Skeletal muscle tissue (tissue), 4 donors: ENCODE results near the gene JUN. TPM values are rescaled to one million over a fixed set of nuclear protein-coding genes. Genes with fewer than 3 reads are reported as not detected.
A peak's percentile ranks its signal among the peaks of the same experiment; 100 is the strongest.

ENCODE experiments used
- H3K27ac ChIP-seq: one replicate; pipeline ENCODE4 v1.7.0; 2013; ENCODE audit warnings: mild to moderate bottlenecking, low read depth, low read length, inconsistent platforms
- H3K27me3 ChIP-seq, 3 donors: one replicate each; pipeline ENCODE4 v1.7.0; 2013; ENCODE audit warnings: low read length in 3 of 3; ENCODE audit not compliant: control insufficient read depth in 3 of 3, insufficient read depth in 3 of 3
- H3K36me3 ChIP-seq, 3 donors: one replicate each; pipeline ENCODE4 v1.7.0; 2013; ENCODE audit warnings: low read length in 3 of 3; ENCODE audit not compliant: control insufficient read depth in 3 of 3, insufficient read depth in 3 of 3
- H3K4me1 ChIP-seq, 3 donors: one replicate each; pipeline ENCODE4 v1.7.0; 2013; ENCODE audit warnings: low read length in 3 of 3, mild to moderate bottlenecking in 3 of 3; ENCODE audit not compliant: control insufficient read depth in 3 of 3, insufficient read depth in 3 of 3
- H3K4me3 ChIP-seq, 3 donors: one replicate each; pipeline ENCODE4 v1.7.0; 2013; ENCODE audit warnings: low read length in 3 of 3
- H3K9ac ChIP-seq, 3 donors: one replicate each; pipeline ENCODE4 v1.7.0; 2013; ENCODE audit warnings: low read length in 3 of 3, mild to moderate bottlenecking in 3 of 3, moderate library complexity in 2 of 3, low read depth in 1 of 3
- H3K9me3 ChIP-seq, 3 donors: one replicate each; pipeline ENCODE4 v1.7.0; 2013; ENCODE audit warnings: low read length in 3 of 3; ENCODE audit not compliant: control insufficient read depth in 3 of 3
- total RNA-seq: library from RNA; depleted of rRNA; stranded (reverse); fragments of >200 nt; gene quantifications from one replicate; pipeline ENCODE4 v1.2.3, GENCODE V29; 2014
- donor health status: Osteomylitis.

The JUN gene
- total RNA-seq, 1 donor from 2014 or later, result 103 TPM

- H3K27ac ChIP-seq, result no peak overlapping the region
- H3K27me3 ChIP-seq, result no peaks in the 10 kb centered on the region
- H3K4me3 ChIP-seq, result no peak overlapping the region
- no peaks in the 10 kb centered on the region for H3K9me3 ChIP-seq
- peaks cover 0 to 10% (median 7%) of the 10 kb centered on the region in 3 donors for H3K4me1 ChIP-seq
- H3K36me3 ChIP-seq, result peaks cover 9 to 15% (median 13%) of the 10 kb centered on the region in 3 donors
- no peak overlapping the region for H3K9ac ChIP-seq
These were observed 4.6 kb downstream of the JUN start for GRCh38 chr1:58779059-58779754.

- Histone ChIP-seq H3K27ac (no peak overlapping the region), H3K4me3 (no peak overlapping the region), H3K9ac (no peak overlapping the region), H3K36me3 (peaks cover 9 to 15% (median 13%) of the 10 kb centered on the region in 3 donors), H3K27me3 (no peaks in the 10 kb centered on the region), H3K9me3 (no peaks in the 10 kb centered on the region), H3K4me1 (peaks cover 7 to 17% (median 10%) of the 10 kb centered on the region in 3 donors)
These were observed 5.4 kb downstream of the JUN start for GRCh38 chr1:58778385-58779000.

- Histone ChIP-seq H3K4me1 (peaks cover 12 to 15% (median 13%) of the 10 kb centered on the region in 3 donors), H3K36me3 (no peaks in the 10 kb centered on the region), H3K27ac (peak overlapping the region; percentile 76), H3K27me3 (no peaks in the 10 kb centered on the region), H3K4me3 (no peak overlapping the region), H3K9ac (peak overlapping the region in 1 of 3 donors; percentile 46), H3K9me3 (no peaks in the 10 kb centered on the region)
These were observed 9.8 kb downstream of the JUN start for GRCh38 chr1:58774027-58774426.

- Histone ChIP-seq H3K36me3 (no peaks in the 10 kb centered on the region), H3K4me1 (peaks cover 13 to 15% (median 13%) of the 10 kb centered on the region in 3 donors), H3K9me3 (no peaks in the 10 kb centered on the region), H3K27me3 (no peaks in the 10 kb centered on the region), H3K27ac (peak overlapping the region; percentile 76), H3K9ac (peak overlapping the region in 2 of 3 donors; percentile 46 to 54), H3K4me3 (no peak overlapping the region)
These were observed 10.4 kb downstream of the JUN start for GRCh38 chr1:58773406-58773840.

- Histone ChIP-seq H3K27me3 (no peaks in the 10 kb centered on the region), H3K9ac (no peak overlapping the region), H3K4me3 (no peak overlapping the region), H3K27ac (no peak overlapping the region), H3K4me1 (peaks cover 13 to 20% (median 13%) of the 10 kb centered on the region in 3 donors), H3K9me3 (no peaks in the 10 kb centered on the region), H3K36me3 (no peaks in the 10 kb centered on the region)
These were observed 14.0 kb downstream of the JUN start for GRCh38 chr1:58769809-58770320.

GRCh38 chr1:58768971-58769808, 14.7 kb downstream of the JUN start:
- Histone ChIP-seq H3K36me3 (no peaks in the 10 kb centered on the region), H3K27ac (no peak overlapping the region), H3K27me3 (no peaks in the 10 kb centered on the region), H3K4me1 (peaks cover 13 to 19% (median 13%) of the 10 kb centered on the region in 3 donors), H3K4me3 (no peak overlapping the region), H3K9me3 (no peaks in the 10 kb centered on the region), H3K9ac (no peak overlapping the region)

- no peak overlapping the region for H3K4me3 ChIP-seq
- no peaks in the 10 kb centered on the region for H3K36me3 ChIP-seq
- peaks cover 3 to 9% (median 8%) of the 10 kb centered on the region in 3 donors for H3K4me1 ChIP-seq
These were observed 15.6 kb downstream of the JUN start for GRCh38 chr1:58768191-58768731.

GRCh38 chr1:58767143-58767542, 16.7 kb downstream of the JUN start:
- H3K4me3 ChIP-seq, result no peak overlapping the region
- no peaks in the 10 kb centered on the region for H3K27me3 ChIP-seq
- no peaks in the 10 kb centered on the region for H3K9me3 ChIP-seq
- no peaks in the 10 kb centered on the region for H3K36me3 ChIP-seq
- H3K9ac ChIP-seq, result no peak overlapping the region
- peaks cover 0 to 5% (median 2%) of the 10 kb centered on the region in 3 donors for H3K4me1 ChIP-seq
- H3K27ac ChIP-seq, result no peak overlapping the region

More at GRCh38 chr1:58768191-58768731, 15.6 kb downstream of the JUN start:
- Histone ChIP-seq H3K9ac (no peak overlapping the region), H3K27me3 (no peaks in the 10 kb centered on the region), H3K9me3 (no peaks in the 10 kb centered on the region), H3K27ac (no peak overlapping the region)

GRCh38 chr1:58765441-58765840, 18.4 kb downstream of the JUN start:
- Histone ChIP-seq H3K4me3 (no peak overlapping the region), H3K27ac (no peak overlapping the region), H3K9me3 (no peaks in the 10 kb centered on the region), H3K36me3 (no peaks in the 10 kb centered on the region), H3K27me3 (no peaks in the 10 kb centered on the region), H3K9ac (no peak overlapping the region), H3K4me1 (peaks cover 0 to 5% (median 2%) of the 10 kb centered on the region in 3 donors)
